ENCODE results near the gene SETBP1.
"Not testable (repeated sequence)": the region's sequence is repeated elsewhere in the genome, so short reads cannot be mapped to it uniquely, and the experiment has no call there.

Gene SETBP1

GRCh38 chr18:44708451-44709083 lies 27.9 kb downstream of the SETBP1 start:
- DNase-seq: no peak

GRCh38 chr18:44709307-44710126 lies 28.8 kb downstream of the SETBP1 start:
- no peak for DNase-seq

- DNase-seq: no peak
Observed at GRCh38 chr18:44710931-44711330, 30.2 kb downstream of the SETBP1 start.

- DNase-seq: no peak
Observed at GRCh38 chr18:44712025-44712424, 31.3 kb downstream of the SETBP1 start.

- no peak for DNase-seq
Observed at GRCh38 chr18:44713435-44713834, 32.7 kb downstream of the SETBP1 start.

DNA sequence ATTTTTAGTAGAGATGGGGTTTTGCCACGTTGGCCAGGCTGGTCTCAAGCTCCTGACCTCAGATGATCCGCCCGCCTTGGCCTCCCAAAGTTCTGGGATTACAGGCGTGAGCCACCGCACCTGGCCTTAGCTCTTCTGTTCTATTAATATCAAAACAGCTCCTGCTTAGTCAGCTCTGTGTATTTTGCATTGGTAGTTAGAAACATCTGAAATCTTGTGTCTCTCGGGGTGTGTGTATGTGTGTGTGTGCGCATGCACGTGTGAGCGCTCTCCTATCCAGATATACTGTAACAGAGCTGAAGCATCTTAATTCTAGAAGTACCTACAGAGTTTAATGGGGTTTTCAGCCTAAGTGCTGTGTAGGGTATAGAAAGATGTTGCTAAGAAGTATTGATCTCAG lies 33.7 kb downstream of the SETBP1 start:
- no peak for DNase-seq

DNA sequence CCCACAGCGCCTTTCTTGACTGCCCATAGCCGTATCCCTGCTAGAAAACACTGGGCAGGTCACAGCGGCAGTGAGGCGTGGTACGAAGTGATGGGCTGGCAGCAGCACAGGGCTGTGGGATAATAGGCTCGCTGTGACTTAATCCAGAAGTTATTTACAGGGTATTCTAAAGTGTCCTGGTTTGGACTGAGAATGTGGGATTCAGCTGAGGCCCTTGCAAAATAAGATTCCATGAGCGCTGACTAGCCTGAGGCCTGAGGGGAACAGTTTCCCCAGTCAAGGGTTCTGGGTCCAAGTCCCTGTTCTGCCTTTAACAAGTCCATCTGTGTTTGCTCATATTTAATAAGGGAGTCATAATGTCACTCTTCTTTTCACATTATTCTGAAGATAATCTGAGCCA lies 34.6 kb downstream of the SETBP1 start:
- peak; percentile 11 for DNase-seq

- DNase-seq: peak; percentile 84
Observed at GRCh38 chr18:44715842-44716241, 35.2 kb downstream of the SETBP1 start.

GRCh38 chr18:44716697-44717163 lies 36.0 kb downstream of the SETBP1 start:
- DNase-seq: no peak

DNA sequence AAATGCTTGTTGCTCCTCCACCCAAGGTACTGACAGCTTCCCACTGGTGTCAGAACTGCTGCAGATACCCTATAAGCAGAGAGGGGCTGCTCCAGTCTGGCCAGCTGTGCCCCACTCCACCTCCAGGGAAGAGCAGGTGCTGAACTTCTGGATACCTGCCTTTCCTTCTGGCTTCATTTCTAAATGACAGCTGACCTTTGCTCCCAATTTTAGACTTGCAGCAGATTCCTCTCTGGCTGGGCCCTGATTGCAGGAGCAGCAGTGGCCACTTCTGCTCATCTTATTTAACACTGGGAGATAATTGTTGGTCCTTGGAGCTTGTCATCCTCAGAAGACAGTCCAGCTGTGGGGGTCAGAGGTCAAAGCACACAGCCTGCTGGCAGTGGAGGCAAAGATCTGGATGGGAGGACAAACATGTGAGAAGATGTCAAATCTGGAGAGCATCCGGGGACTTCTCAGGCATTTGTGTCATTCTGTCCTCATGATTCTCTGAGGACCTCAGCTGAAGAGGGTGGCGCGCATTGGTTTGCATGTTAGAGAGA lies 38.9 kb downstream of the SETBP1 start:
- DNase-seq: no peak

DNA sequence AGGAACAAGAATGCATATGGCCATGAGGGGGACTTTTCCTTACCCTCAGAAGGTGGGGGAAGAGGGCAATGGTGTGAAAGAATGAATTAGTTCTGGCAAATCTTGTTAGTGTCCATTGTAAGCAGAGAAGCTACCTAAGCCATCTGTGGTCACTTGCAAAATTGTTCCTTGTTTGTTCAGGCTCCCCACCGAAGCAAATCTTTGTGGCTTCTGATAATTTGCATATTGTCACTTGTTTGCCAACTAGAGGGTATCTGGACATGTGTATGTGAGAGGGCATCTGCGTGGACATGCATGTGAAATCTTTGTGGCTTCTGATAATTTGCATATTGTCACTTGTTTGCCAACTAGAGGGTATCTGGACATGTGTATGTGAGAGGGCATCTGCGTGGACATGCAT lies 41.1 kb downstream of the SETBP1 start:
- DNase-seq: not testable (repeated sequence)

DNA sequence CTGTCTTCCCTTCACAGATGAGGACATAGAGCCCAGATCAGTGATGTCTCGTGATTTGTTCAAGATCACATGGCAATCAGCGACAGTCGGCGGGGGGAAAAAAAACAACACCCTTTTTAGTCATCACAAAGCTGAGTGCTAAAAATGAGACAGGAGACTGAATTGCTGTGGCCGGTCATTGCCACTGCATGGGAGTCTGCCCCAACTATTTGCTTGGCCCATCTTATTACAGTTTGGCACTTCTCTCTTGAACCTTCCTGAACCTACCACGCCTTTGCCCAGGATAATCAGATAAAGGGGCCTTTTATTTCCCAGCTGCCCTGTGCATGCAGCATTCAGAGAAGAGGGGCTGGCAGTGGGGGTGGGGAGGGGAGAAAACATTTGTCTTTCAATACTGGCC lies 42.7 kb downstream of the SETBP1 start:
- no peak for DNase-seq

- no peak for DNase-seq
Observed at GRCh38 chr18:44724105-44724778, 43.6 kb downstream of the SETBP1 start.

DNA sequence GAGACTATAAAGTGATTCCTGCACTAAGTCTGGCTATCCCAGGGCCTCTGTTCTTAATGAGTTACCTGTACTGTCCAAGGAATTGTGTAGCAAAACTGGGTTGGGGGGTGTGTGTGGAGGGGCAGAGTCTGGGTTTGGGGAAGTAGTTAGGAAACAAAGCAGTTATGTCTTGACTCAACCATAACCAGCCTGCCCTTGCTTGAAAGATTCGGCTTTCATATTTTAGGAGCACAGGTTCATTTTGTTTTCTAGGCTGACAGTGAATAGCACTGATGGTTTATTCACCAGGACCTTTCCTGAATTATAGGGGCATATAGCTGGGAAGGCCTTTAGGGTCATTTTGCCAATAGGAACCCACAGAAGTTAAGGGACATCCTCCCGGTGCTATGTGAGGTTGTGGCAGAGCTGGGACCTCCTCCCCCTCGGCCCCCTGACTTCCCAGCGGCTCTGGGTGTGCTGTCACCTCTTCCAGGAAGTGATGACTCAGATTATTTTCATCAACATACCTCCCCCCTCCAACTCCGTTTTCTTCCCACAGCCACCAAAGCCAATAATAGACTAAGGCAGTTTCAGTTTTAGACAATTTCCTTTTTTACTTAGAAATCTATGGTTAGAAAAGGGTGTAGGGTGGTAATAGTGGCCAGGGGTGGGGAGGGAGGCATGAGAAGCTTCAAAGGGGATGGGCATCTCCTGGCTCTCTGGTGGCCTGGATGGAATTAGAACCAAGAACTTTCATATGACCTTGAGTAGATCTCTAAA lies 44.8 kb downstream of the SETBP1 start:
- no peak for DNase-seq

GRCh38 chr18:44726059-44726421 lies 45.4 kb downstream of the SETBP1 start:
- no peak for DNase-seq

DNA sequence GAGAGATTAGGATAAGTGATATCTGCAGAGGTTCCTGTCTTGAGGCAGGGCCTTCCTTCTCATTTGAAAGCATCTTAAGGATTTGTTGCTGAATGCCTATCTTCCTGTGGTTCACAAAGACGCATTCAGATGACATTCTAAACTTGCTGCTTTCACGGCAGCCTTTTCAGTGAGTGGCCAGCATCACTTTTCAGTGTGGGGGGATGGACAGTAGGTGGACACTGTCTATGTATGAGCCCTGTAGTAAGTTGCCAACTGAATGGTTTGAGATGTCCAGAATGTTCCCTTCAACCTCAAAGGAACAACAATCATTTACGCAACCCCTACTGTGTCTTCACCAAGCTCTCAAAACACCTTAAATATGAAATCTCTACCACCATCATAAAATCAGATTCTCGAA lies 46.6 kb downstream of the SETBP1 start:
- no peak for DNase-seq

- DNase-seq: no peak
Observed at GRCh38 chr18:44729631-44730101, 49.0 kb downstream of the SETBP1 start.

- no peak for DNase-seq
Observed at GRCh38 chr18:44730803-44731529, 50.3 kb downstream of the SETBP1 start.

GRCh38 chr18:44731530-44732237 lies 51.0 kb downstream of the SETBP1 start:
- DNase-seq: no peak

GRCh38 chr18:44732238-44732563 lies 51.5 kb downstream of the SETBP1 start:
- DNase-seq: no peak

DNA sequence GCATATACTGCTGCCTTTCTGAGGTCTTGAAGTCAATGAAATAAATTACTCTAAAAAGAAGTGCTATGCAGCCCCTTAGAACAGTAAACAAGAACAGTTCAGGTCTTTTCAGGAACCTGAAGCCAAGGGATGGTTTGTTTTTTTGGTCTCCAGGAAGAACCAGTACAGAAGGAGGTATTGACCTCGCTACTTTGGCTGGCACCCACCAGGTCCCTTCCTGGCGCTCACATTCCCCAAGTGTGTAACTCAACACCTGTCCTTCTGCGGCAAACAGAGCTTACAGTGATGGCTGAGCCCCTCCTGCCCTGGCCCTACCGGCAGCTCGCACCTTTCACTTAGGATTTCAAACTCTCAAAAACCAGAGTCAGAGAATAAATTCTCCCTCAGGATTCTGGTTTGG lies 51.9 kb downstream of the SETBP1 start:
- peak; percentile 57 for DNase-seq
